RWPE1 (cell line): ENCODE measurements around the gene SLC7A7.
"Not testable (repeated sequence)": the region's sequence is repeated elsewhere in the genome, so short reads cannot be mapped to it uniquely, and the experiment has no call there.

Experiments used
- CTCF ChIA-PET: fragments of 350-600 bp; sonication (Branson Sonifier 250); formaldehyde crosslinking; extraction: SDS; loops from one replicate; lab custom pipeline; 2021; lab: Yijun Ruan, JAX
- POLR2A ChIA-PET: fragments of 400-600 bp; formaldehyde crosslinking; extraction: SDS; loops from one replicate; lab custom pipeline; 2020; ENCODE audit warnings: antibody characterized with exemption; ENCODE audit not compliant: low non-redundant PET; lab: Yijun Ruan, JAX
- DNase-seq: peaks from one replicate; pipeline ENCODE4 v3.0.0; 2012; ENCODE audit warnings: low spot score
- H3K27ac ChIP-seq: fragments of 450-650 bp; 2 replicates; pipeline ENCODE4 v1.5.1; 2017
- TF ChIP-seq, protein P1 (sequence below): fragments of 450-650 bp; conservative IDR thresholded peaks from 2 replicates; pipeline ENCODE4 v1.5.1; 2017; ENCODE audit warnings: low read depth, mild to moderate bottlenecking

SLC7A7 gene

DNA sequence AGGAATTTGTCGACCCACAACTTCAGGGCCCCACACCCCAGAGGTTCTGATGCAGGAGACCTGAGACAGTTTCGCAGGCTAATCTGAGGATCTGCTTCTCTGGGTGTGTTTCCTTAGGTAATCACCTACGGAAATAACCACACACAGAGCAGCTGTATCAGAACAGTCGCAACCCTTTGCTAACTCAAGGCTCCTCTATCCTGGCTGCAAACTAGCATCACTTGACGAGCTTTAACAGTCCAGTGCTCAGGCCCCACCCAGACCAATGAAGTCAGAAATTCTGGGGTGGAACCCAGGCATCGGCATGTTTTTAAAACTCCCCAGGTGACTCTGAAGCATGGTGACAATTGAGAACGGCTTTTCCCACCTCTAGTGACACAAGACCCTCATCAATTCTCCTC, 20.7 kb downstream of the SLC7A7 start:
- ChIA-PET POLR2A (no interaction called here), CTCF (no interaction called here)
- DNase-seq, result no peak
- H3K27ac ChIP-seq, result no peak overlapping the region
- TF ChIP-seq, protein P1, sequence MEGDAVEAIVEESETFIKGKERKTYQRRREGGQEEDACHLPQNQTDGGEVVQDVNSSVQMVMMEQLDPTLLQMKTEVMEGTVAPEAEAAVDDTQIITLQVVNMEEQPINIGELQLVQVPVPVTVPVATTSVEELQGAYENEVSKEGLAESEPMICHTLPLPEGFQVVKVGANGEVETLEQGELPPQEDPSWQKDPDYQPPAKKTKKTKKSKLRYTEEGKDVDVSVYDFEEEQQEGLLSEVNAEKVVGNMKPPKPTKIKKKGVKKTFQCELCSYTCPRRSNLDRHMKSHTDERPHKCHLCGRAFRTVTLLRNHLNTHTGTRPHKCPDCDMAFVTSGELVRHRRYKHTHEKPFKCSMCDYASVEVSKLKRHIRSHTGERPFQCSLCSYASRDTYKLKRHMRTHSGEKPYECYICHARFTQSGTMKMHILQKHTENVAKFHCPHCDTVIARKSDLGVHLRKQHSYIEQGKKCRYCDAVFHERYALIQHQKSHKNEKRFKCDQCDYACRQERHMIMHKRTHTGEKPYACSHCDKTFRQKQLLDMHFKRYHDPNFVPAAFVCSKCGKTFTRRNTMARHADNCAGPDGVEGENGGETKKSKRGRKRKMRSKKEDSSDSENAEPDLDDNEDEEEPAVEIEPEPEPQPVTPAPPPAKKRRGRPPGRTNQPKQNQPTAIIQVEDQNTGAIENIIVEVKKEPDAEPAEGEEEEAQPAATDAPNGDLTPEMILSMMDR, result no peak

DNA sequence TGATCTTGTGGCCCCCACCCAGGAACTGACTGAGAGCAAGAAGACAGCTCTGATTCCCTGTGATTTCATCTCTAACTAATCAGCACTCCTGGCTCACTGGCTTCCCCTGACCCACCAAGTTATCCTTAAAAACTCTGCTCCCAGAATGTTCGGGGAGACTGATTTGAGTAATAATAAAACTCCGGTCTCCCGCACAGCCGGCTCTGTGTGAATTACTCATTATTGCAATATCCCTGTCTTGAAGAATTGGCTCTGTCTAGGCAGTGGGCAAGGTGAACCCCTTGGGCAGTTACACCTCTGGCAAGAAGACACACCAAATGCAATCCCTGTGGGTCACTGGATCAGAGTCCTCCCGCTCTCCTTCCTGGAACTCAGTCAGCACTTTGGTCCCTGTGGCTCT, 21.3 kb downstream of the SLC7A7 start:
- no peak for DNase-seq
- ChIA-PET CTCF (interaction anchor here (0.7 kb wide), 1 partner anchor 190 kb away, joined by 3 read pairs; no protein-coding TSS in a partner anchor), POLR2A (no interaction called here)
- TF ChIP-seq, protein P1, result no peak
- H3K27ac ChIP-seq, result no peak overlapping the region

DNA sequence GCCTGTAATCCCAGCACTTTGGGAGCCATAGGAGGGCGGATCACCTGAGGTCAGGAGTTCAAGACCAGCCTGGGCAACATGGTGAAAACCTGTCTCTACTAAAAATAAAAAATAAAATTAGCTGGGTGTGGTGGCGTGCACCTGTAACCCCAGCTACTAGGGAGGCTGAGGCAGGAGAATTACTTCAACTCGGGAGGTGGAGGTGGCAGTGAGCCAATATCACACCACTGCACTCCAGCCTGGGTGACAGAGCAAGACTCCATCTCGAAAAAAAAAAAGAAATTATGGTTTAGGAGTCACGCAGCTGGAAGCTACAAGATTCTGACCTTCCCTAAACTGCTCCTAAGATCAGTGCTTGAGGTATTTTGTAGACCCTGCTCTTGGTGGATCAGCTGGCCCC, 21.7 kb downstream of the SLC7A7 start:
- POLR2A ChIA-PET, result interaction anchor here (0.7 kb wide), 1 partner anchor 1505 kb away, joined by 5 read pairs; no protein-coding TSS in a partner anchor
- CTCF ChIA-PET, result interaction anchor here (0.7 kb wide), 1 partner anchor 190 kb away, joined by 3 read pairs; no protein-coding TSS in a partner anchor
- not testable (repeated sequence) for DNase-seq, H3K27ac ChIP-seq

DNA sequence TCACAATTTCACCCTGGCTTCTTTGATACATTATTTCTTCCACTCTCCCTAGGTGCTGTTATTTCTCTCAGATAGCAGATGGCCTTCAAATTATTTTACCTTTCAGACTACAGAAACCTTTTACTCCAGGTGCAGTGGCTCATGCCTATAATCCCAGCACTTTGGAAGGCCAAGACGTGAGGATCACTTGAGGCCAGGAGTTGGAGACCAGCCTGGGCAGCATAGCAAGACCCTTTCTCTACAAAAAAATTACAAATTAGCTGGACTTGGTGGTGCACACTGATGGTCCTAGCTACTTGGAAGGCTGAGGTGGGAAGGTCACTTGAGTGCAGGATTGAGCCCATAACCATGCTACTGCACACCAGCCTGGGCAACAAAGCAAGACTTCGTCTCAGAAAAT, 23.1 kb downstream of the SLC7A7 start:
- TF ChIP-seq, protein P1, result no peak
- POLR2A ChIA-PET, result no interaction called here
- CTCF ChIA-PET, result no interaction called here
- no peak overlapping the region for H3K27ac ChIP-seq
- no peak for DNase-seq

DNA sequence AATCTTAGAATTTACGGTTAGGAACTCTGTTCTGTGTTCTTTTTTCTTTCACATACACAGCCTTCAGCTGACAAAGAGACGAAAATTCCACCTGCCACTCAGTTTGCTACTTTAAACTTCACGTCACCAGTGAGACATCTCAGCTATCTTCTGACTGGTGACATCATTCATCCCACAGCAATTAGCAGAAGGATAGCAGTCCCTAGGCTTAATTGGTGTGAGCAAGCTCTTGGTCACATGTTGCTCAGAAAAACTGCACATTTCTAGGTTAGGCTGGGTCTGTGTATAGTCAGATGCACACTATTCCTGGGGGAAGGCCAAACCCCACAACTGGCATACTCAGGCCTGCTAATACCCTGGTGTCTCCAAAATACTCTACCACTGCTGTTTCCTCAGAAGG, 23.9 kb downstream of the SLC7A7 start:
- POLR2A ChIA-PET, result no interaction called here
- CTCF ChIA-PET, result interaction anchor here (0.7 to 0.9 kb wide), 2 partner anchors 196 to 221 kb away, joined by 3 to 4 read pairs; no protein-coding TSS in a partner anchor
- no peak overlapping the region for H3K27ac ChIP-seq
- peak; percentile 43 for DNase-seq
- TF ChIP-seq, protein P1, result no peak

DNA sequence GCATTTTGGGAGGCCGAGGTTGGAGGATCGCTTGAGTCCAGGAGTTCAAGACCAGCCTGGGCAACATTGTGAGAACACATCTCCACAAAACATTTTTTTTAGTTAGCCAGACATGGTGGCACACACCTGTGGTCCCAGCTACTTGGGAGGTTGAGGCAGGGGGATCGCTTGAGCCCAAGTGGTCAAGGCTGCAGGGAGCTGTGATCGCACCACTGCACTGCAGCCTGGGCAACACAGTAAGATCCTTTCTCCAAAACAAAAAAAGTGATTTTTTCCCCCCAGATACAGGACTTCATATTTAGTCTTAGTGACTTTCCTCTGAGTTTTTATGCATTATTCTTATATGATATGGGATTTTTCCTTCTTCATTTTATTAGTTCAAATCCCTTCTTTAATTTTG, 28.6 kb downstream of the SLC7A7 start:
- TF ChIP-seq, protein P1, result no peak
- no peak overlapping the region for H3K27ac ChIP-seq
- ChIA-PET CTCF (interaction anchor here (0.6 to 0.7 kb wide), 2 partner anchors 37 to 328 kb away, joined by 3 to 4 read pairs; no protein-coding TSS in a partner anchor), POLR2A (no interaction called here)
- no peak for DNase-seq

DNA sequence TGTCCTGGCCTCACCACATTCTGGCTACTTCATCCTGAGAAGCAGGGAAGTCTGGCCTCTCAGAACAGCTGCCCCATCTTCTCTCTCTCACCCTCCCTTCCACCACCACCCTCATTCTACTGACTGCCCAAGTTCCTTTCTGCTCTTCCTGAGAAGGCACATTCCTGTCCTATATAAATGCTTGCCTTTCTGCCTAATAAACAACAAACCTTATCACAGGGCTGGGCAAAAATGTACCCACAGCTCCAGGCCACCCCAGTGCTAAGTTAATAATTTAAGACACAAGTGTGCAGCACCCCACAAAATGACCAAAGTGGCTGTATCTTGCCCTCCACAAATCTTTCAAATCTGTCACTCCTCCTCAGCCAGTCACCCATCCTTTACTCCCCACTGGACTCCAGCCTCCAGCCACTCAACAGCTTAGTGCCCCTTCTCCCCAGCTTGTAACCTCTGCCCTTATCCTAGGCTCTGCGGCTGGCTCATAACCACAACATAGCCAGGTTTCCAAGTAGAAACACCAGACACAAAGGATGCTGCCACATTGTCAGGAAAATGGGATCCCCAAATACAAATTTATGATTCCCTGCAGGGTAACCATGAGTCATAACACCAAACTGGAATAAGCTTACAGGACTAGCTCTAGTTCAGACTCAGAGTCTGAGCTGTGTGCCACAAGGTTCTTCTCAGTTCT, 33.8 kb downstream of the SLC7A7 start:
- ChIA-PET CTCF (interaction anchor here (0.6 to 1.2 kb wide), 3 partner anchors 72 to 1243 kb away, joined by 3 to 4 read pairs (median 3); no protein-coding TSS in a partner anchor), POLR2A (no interaction called here)
- peak; percentile 19 for DNase-seq
- H3K27ac ChIP-seq, result no peak overlapping the region
- TF ChIP-seq, protein P1, result no peak
